Loucy (cell line): ENCODE results near the gene ZYX.

Experiments
- CTCF ChIP-seq: fragments of 200-600 bp; sonication (generic); conservative IDR thresholded peaks from 2 replicates; pipeline ENCODE4 v1.5.1; 2014; ENCODE audit warnings: mild to moderate bottlenecking, antibody characterized with exemption, low read length
- EZH2phosphoT487 ChIP-seq: fragments of 200-600 bp; IDR thresholded peaks from 2 replicates; pipeline ENCODE4 v1.6.1; 2018; ENCODE audit warnings: antibody characterized with exemption, mild to moderate bottlenecking, moderate library complexity, borderline replicate concordance

- TF ChIP-seq CTCF: no peak
- no peak for TF ChIP-seq EZH2phosphoT487
These were observed 58.7 kb downstream of the ZYX start for GRCh38 chr7:143439866-143440265.
